GM23338 (cell line): Measurements from ENCODE around the gene COX14. TPM values are rescaled to one million over a fixed set of nuclear protein-coding genes. Genes with fewer than 3 reads are reported as not detected.

ENCODE experiments used
- ATAC-seq: fragments of 200-7000 bp; cut with Tn5 transposase; 3 replicates; pipeline ENCODE4 v1.9.1; 2020
- DNase-seq: peaks from one replicate; pipeline ENCODE4 v3.0.0-alpha.2; 2015; ENCODE audit warnings: low spot score
- H2AFZ ChIP-seq: fragments of 200-600 bp; sonication (generic); 2 replicates; pipeline ENCODE4 v1.8.0; 2016; ENCODE audit warnings: antibody characterized with exemption, mild to moderate bottlenecking, moderate library complexity
- H3F3A ChIP-seq: fragments of 200-600 bp; sonication (generic); replicated peaks from 2 replicates; pipeline ENCODE4 v1.8.0; 2017; ENCODE audit warnings: antibody characterized with exemption, mixed run types, low read depth
- H3K27ac ChIP-seq: fragments of 200-600 bp; sonication (generic); 2 replicates; pipeline ENCODE4 v1.6.1; 2016; ENCODE audit warnings: low read depth
- H3K27me3 ChIP-seq: fragments of 200-600 bp; sonication (generic); 2 replicates; pipeline ENCODE4 v1.8.0; 2016; ENCODE audit warnings: mild to moderate bottlenecking, mixed run types, moderate library complexity; ENCODE audit not compliant: insufficient read depth
- H3K36me3 ChIP-seq: fragments of 200-600 bp; sonication (generic); 2 replicates; pipeline ENCODE4 v1.8.0; 2016; ENCODE audit warnings: mild to moderate bottlenecking; ENCODE audit not compliant: insufficient read depth
- H3K4me1 ChIP-seq: fragments of 200-600 bp; sonication (generic); 2 replicates; pipeline ENCODE4 v1.8.0; 2016; ENCODE audit warnings: mild to moderate bottlenecking, moderate library complexity; ENCODE audit not compliant: insufficient read depth
- H3K4me2 ChIP-seq: fragments of 200-600 bp; sonication (generic); 2 replicates; pipeline ENCODE4 v1.7.1; 2017; ENCODE audit warnings: mixed run types
- H3K4me3 ChIP-seq: fragments of 200-600 bp; sonication (generic); 2 replicates; pipeline ENCODE4 v1.6.1; 2016; ENCODE audit warnings: mixed run types
- H3K79me2 ChIP-seq: fragments of 200-600 bp; sonication (generic); replicated peaks from 2 replicates; pipeline ENCODE4 v1.8.0; 2017; ENCODE audit warnings: mild to moderate bottlenecking; ENCODE audit not compliant: insufficient read depth
- H3K9me2 ChIP-seq: fragments of 200-600 bp; sonication (generic); 2 replicates; pipeline ENCODE4 v1.8.0; 2017; ENCODE audit not compliant: insufficient read depth
- H4K20me1 ChIP-seq: fragments of 200-600 bp; sonication (generic); replicated peaks from 2 replicates; pipeline ENCODE4 v1.8.0; 2017; ENCODE audit warnings: mild to moderate bottlenecking; ENCODE audit not compliant: insufficient read depth
- H3K27ac Mint-ChIP-seq: 2 replicates; pipeline ENCODE4 v1.8.0; 2020; ENCODE audit warnings: inconsistent platforms, mild to moderate bottlenecking, moderate library complexity, mixed read lengths
- H3K27me3 Mint-ChIP-seq: 3 replicates; pipeline ENCODE4 v1.8.0; 2022; ENCODE audit warnings: low read depth, mild to moderate bottlenecking, moderate library complexity, mixed read lengths, inconsistent platforms; ENCODE audit not compliant: insufficient read depth, poor library complexity
- H3K36me3 Mint-ChIP-seq: 3 replicates; pipeline ENCODE4 v1.8.0; 2021; ENCODE audit warnings: low read depth, mild to moderate bottlenecking, inconsistent platforms, moderate library complexity, mixed read lengths
- H3K4me1 Mint-ChIP-seq: 3 replicates; pipeline ENCODE4 v1.8.0; 2020; ENCODE audit warnings: mild to moderate bottlenecking, inconsistent platforms, mixed read lengths
- H3K4me3 Mint-ChIP-seq: 3 replicates; pipeline ENCODE4 v1.8.0; 2021; ENCODE audit warnings: moderate library complexity, mild to moderate bottlenecking, inconsistent platforms, mixed read lengths
- H3K9me3 Mint-ChIP-seq: 3 replicates; pipeline ENCODE4 v1.8.0; 2020; ENCODE audit warnings: moderate library complexity, mild to moderate bottlenecking, inconsistent platforms, mixed read lengths
- CREB1 ChIP-seq: fragments of 250-450 bp; sonication (Bioruptor Pico); IDR thresholded peaks from 2 replicates; pipeline ENCODE4 v1.5.0; 2020; ENCODE audit warnings: low read depth, mild to moderate bottlenecking, moderate library complexity
- EZH2 ChIP-seq: fragments of 200-600 bp; sonication (generic); IDR thresholded peaks from one replicate; pipeline ENCODE4 v1.8.0; 2017; ENCODE audit warnings: antibody characterized with exemption, mild to moderate bottlenecking, low read depth; ENCODE audit not compliant: unreplicated experiment
- EZH2phosphoT487 ChIP-seq: fragments of 200-600 bp; sonication (generic); IDR thresholded peaks from one replicate; pipeline ENCODE4 v1.8.1; 2018; ENCODE audit warnings: antibody characterized with exemption; ENCODE audit not compliant: unreplicated experiment
- POLR2AphosphoS5 ChIP-seq: IDR thresholded peaks from 2 replicates; pipeline ENCODE4 v1.6.1; 2016; ENCODE audit warnings: antibody characterized with exemption, low read depth
- STAT1 ChIP-seq: IDR thresholded peaks from one replicate; pipeline ENCODE4 v1.6.1; 2016; ENCODE audit warnings: antibody characterized with exemption; ENCODE audit not compliant: unreplicated experiment
- ZNF114 ChIP-seq: fragments of 250-450 bp; sonication (Bioruptor Pico); IDR thresholded peaks from 2 replicates; pipeline ENCODE4 v1.5.0; 2020; ENCODE audit warnings: mild to moderate bottlenecking, moderate library complexity
- ZNF331 ChIP-seq: fragments of 250-450 bp; sonication (Bioruptor Pico); IDR thresholded peaks from 2 replicates; pipeline ENCODE4 v1.5.0; 2020; ENCODE audit warnings: low read depth, mild to moderate bottlenecking, moderate library complexity
- polyA plus RNA-seq: library from polyadenylated mRNA; unstranded; fragments of >200 nt; fragmentation: Nextera tagmentation; extraction: Ambion mirVana; gene quantifications from 2 replicates; pipeline ENCODE4 v1.2.1, GENCODE V29; 2016
- total RNA-seq: library from RNA; depleted of rRNA; stranded (reverse); fragments of >200 nt; shearing (Covaris generic); gene quantifications from 2 replicates; pipeline ENCODE4 v1.2.3, GENCODE V29; 2014
- TF ChIP-seq, protein P1 (sequence below): IDR thresholded peaks from 2 replicates; pipeline ENCODE4 v1.6.1; 2016; ENCODE audit warnings: antibody characterized with exemption
- TF ChIP-seq, protein P2 (sequence below): fragments of 250-450 bp; sonication (Bioruptor Pico); IDR thresholded peaks from 2 replicates; pipeline ENCODE4 v1.5.0; 2020; ENCODE audit warnings: mild to moderate bottlenecking, moderate library complexity

COX14 gene
- total and polyA plus RNA-seq, 2 experiments from 2014 or later, result 43.7 to 73.5 TPM

DNA sequence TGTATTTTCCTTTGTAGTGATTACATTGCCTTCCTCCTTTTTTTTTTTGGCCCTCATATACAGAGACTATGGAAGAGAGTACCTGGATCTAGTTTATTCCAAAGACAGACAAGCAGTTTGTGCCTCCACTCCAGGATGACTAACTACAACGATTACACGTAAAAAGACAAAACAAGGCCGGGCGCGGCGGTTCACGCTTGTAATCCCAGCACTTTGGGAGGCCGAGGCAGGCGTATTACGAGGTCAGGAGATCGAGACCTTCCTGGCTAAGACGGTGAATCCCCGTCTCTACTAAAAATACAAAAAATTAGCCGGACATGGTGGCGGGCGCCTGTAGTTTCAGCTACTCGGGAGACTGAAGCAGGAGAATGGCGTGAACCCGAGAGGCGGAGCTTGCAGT, 52.9 kb downstream of the COX14 start:
- Histone ChIP-seq H3K27ac (peak overlapping the region; percentile 99), H4K20me1 (peaks cover 19% of the 10 kb centered on the region), H3K4me1 (peaks cover 25% of the 10 kb centered on the region; the same call in 1 of the 2 replicates), H3K9me2 (no peaks in the 10 kb centered on the region), H3K4me3 (no peak overlapping the region), H3F3A (peaks cover 30% of the 10 kb centered on the region), H3K4me2 (no peak overlapping the region), H3K79me2 (peaks cover 67% of the 10 kb centered on the region), H3K27me3 (no peaks in the 10 kb centered on the region), H2AFZ (no peak overlapping the region), H3K36me3 (no peaks in the 10 kb centered on the region)
- Mint-ChIP-seq H3K27me3 (peaks cover 9% of the 10 kb centered on the region), H3K4me1 (peaks cover 20% of the 10 kb centered on the region), H3K36me3 (peaks cover 19% of the 10 kb centered on the region), H3K9me3 (peaks cover 21% of the 10 kb centered on the region), H3K4me3 (peak overlapping the region; percentile 88; the same call in 2 of the 3 replicates), H3K27ac (no peak overlapping the region)
- DNase-seq, result no peak
- ATAC-seq, result no peak
- TF ChIP-seq ZNF331 (CRISPR knock-in tag) (no peak), ZNF114 (no peak), STAT1 (no peak)
- TF ChIP-seq, protein P1, sequence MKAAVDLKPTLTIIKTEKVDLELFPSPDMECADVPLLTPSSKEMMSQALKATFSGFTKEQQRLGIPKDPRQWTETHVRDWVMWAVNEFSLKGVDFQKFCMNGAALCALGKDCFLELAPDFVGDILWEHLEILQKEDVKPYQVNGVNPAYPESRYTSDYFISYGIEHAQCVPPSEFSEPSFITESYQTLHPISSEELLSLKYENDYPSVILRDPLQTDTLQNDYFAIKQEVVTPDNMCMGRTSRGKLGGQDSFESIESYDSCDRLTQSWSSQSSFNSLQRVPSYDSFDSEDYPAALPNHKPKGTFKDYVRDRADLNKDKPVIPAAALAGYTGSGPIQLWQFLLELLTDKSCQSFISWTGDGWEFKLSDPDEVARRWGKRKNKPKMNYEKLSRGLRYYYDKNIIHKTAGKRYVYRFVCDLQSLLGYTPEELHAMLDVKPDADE, result no peak

DNA sequence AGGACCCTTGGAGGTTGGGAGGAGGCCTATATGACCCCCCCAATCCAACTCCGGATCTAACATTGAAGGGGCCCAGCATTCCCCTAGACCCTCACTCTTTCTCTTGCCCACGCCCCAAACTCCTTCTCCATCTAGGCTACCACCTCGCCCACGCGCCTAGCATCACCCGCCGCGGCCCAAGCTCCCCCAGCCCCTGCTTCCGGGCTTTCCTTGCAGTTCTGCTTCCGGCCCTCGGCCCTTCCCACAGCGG, 54.7 kb downstream of the COX14 start:
- H3K4me3 ChIP-seq, result peak overlapping the region; percentile 98
- peak overlapping the region; percentile 99 for H3K4me2 ChIP-seq
- peaks cover 26% of the 10 kb centered on the region for H3F3A ChIP-seq
- H3K27me3 ChIP-seq, result no peaks in the 10 kb centered on the region
- Mint-ChIP-seq H3K27me3 (peaks cover 9% of the 10 kb centered on the region), H3K27ac (peak overlapping the region; percentile 96), H3K9me3 (peaks cover 28% of the 10 kb centered on the region), H3K4me3 (peak overlapping the region; percentile 88), H3K36me3 (peaks cover 26% of the 10 kb centered on the region), H3K4me1 (peaks cover 20% of the 10 kb centered on the region)
- H3K36me3 ChIP-seq, result no peaks in the 10 kb centered on the region
- TF ChIP-seq ZNF114 (no peak), EZH2 (no peak), POLR2AphosphoS5 (no peak; the same call in 1 of the 2 replicates), STAT1 (no peak), CREB1 (CRISPR knock-in tag) (no peak), EZH2phosphoT487 (no peak)
- TF ChIP-seq, protein P2, sequence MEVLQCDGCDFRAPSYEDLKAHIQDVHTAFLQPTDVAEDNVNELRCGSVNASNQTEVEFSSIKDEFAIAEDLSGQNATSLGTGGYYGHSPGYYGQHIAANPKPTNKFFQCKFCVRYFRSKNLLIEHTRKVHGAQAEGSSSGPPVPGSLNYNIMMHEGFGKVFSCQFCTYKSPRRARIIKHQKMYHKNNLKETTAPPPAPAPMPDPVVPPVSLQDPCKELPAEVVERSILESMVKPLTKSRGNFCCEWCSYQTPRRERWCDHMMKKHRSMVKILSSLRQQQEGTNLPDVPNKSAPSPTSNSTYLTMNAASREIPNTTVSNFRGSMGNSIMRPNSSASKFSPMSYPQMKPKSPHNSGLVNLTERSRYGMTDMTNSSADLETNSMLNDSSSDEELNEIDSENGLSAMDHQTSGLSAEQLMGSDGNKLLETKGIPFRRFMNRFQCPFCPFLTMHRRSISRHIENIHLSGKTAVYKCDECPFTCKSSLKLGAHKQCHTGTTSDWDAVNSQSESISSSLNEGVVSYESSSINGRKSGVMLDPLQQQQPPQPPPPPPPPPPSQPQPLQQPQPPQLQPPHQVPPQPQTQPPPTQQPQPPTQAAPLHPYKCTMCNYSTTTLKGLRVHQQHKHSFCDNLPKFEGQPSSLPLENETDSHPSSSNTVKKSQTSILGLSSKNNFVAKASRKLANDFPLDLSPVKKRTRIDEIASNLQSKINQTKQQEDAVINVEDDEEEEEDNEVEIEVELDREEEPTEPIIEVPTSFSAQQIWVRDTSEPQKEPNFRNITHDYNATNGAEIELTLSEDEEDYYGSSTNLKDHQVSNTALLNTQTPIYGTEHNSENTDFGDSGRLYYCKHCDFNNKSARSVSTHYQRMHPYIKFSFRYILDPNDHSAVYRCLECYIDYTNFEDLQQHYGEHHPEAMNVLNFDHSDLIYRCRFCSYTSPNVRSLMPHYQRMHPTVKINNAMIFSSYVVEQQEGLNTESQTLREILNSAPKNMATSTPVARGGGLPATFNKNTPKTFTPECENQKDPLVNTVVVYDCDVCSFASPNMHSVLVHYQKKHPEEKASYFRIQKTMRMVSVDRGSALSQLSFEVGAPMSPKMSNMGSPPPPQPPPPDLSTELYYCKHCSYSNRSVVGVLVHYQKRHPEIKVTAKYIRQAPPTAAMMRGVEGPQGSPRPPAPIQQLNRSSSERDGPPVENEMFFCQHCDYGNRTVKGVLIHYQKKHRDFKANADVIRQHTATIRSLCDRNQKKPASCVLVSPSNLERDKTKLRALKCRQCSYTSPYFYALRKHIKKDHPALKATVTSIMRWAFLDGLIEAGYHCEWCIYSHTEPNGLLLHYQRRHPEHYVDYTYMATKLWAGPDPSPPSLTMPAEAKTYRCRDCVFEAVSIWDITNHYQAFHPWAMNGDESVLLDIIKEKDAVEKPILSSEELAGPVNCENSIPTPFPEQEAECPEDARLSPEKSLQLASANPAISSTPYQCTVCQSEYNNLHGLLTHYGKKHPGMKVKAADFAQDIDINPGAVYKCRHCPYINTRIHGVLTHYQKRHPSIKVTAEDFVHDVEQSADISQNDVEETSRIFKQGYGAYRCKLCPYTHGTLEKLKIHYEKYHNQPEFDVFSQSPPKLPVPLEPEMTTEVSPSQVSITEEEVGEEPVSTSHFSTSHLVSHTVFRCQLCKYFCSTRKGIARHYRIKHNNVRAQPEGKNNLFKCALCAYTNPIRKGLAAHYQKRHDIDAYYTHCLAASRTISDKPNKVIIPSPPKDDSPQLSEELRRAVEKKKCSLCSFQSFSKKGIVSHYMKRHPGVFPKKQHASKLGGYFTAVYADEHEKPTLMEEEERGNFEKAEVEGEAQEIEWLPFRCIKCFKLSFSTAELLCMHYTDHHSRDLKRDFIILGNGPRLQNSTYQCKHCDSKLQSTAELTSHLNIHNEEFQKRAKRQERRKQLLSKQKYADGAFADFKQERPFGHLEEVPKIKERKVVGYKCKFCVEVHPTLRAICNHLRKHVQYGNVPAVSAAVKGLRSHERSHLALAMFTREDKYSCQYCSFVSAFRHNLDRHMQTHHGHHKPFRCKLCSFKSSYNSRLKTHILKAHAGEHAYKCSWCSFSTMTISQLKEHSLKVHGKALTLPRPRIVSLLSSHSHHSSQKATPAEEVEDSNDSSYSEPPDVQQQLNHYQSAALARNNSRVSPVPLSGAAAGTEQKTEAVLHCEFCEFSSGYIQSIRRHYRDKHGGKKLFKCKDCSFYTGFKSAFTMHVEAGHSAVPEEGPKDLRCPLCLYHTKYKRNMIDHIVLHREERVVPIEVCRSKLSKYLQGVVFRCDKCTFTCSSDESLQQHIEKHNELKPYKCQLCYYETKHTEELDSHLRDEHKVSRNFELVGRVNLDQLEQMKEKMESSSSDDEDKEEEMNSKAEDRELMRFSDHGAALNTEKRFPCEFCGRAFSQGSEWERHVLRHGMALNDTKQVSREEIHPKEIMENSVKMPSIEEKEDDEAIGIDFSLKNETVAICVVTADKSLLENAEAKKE (CRISPR knock-in tag), result no peak
- H3K9me2 ChIP-seq, result no peaks in the 10 kb centered on the region
- DNase-seq, result peak; percentile 85
- peaks cover 25% of the 10 kb centered on the region; the same call in 1 of the 2 replicates for H3K4me1 ChIP-seq
- H2AFZ ChIP-seq, result peak overlapping the region; percentile 93; the same call in 1 of the 2 replicates
- peaks cover 49% of the 10 kb centered on the region for H3K79me2 ChIP-seq
- ATAC-seq, result peak; percentile 72
- peaks cover 5% of the 10 kb centered on the region for H4K20me1 ChIP-seq
- peak overlapping the region; percentile 99 for H3K27ac ChIP-seq
